GM19438 (cell line): Measurements from ENCODE around the gene POC1A.

ENCODE experiments used
- ATAC-seq: cut with Tn5 transposase; IDR thresholded peaks from one replicate; pipeline ENCODE4 v1.9.1; 2021; ENCODE audit warnings: low read depth; ENCODE audit not compliant: unreplicated experiment

POC1A gene

DNA sequence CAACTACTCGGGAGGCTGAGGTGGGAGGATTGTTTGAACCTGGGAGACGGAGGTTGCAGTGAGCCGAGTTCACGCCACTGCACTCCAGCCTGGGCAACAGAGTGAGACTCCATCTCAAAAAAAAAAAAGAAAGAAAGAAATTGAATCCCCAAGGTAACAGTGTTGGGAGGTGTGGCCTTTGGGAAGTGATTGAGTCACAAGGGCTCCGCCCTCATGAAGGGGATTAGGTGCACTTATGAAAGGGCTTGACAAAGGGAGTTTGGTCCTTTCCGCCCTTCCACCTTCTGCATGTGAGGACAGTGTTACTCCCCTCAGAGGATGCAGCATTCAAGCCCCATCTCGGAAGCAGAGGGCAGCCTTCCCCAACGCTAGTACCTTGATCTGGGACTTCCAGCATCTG, 21.3 kb downstream of the POC1A start:
- no peak for ATAC-seq

DNA sequence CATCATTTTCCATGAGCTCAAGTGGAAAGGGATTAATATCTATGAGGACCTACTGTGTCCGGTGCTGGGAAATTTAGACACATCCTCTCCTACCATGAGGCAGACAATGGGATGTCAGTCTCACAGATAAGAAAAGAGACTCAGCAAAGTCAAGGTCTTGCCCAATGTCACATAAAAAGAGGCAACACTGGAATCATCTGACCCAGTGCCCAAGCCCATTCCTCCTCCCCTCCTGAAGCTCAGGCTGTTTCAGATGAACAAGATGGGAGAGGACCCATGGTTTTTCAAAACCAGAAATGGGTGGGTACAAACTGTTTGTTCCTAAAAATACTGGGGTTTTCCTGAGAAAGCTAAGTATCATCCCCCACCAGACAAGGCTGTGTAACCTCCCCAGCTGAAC, 22.2 kb downstream of the POC1A start:
- ATAC-seq = no peak

DNA sequence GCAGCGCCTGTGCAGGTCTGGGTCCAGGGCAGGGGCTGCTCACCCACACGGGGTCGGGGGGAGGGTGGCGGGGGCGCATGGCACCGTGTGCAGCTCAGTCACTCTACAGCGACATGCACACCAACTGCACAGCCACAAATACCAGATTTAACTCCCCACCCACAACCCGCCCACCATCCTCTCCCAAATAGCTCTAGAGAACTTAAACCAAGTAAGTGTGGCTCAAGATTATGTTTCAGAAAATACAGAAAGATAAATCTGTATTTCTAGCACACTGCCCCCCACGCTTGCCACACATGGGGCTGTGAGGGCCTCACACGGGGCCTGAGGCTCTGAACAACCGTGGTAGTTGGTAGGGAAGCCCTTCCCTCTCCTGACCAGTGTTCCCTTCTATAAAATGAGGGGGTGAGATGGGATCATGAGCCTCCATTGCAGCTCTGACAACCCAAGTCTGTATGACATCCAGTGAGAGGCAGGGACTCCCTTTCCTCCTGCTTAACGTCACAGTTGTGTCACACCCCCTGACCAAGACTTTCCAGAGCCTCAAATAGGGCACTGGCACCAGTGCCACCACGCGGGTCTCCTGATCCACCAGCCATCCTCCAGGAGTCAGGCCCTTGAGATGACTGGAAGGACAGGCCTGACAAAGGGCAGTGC, 23.1 kb downstream of the POC1A start:
- ATAC-seq = no peak

DNA sequence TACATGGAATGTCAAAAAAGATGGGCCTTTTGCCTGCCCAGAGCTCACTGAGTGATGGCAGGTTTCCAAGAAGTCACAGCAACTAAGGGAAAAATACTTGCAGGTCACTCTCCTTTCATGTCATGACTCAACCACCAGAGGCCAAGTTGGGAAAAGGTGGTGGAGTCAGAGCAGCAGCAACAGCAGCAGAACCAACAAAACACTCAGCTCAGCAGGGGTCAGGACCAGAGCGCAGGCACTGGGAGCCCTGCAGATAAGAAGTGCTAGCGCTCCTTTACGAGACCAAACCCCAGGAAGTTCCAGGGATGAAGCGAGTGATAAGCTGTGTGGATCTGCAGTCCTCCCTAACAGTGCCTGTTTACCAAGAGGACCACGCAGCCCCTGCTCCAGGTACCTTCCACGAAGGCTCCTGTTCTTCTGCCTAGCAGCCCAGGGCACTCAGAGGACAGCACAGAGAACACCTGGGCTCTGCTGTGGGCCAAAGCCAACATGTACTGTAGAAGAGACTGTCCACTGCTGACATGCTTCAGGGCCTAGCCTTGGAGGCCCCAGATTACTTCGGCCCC, 26.0 kb downstream of the POC1A start:
- no peak for ATAC-seq

DNA sequence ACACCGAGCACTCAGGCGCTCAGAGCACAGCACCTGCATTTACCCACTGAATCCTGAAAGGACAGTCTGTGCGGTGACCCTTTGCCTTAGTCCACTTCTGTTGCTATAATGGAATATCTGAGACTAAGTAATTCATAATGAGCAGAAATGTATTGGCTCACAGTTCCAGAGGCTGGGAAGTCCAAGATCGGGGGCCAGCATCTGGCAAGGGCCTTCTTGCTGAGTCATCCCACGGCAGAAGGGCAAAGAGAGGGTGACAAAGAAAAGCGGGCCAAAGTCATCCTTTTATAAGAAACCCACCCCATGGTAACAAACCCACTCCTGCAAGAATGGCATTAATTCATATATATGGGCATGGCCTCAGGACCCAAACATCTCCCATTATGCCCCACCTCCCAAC, 27.7 kb downstream of the POC1A start:
- ATAC-seq = no peak

DNA sequence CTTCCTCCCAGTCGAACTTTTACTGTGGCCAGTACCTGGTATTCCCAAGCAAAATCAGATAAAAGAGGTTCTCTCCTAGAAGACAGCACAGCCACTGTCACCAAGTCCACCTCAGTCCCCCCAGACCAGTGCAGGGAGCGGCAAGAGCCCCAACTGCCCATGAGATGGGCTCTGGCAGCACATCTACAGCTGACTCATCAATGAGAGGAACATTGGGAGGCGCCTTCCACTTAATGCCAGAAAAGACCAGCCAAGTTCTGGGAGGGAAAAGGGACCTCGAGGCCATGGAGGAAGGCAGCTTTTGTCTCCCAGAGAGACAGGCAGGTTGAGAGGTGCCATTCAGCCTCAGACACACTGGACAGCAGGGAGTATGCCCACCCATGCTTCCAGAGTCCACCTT, 28.2 kb downstream of the POC1A start:
- ATAC-seq = no peak

DNA sequence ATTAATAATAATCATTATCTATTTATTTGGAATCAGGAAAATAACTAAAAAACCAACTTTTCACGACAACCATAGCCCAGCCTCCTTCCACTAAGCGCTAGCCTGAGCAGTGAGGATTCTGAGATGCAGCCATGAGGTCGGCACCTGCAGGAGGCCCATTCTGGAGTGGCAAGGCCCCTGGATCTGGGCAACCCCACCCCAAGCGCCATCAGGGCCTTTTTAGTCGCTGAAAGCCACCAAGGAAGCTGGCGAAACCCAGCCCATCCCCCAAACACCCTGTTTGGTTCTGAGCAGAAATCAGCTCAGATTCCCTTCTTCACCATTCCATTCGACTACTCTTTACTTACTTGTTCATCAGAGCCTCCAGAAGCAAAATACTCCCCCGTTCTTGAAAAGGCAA, 29.5 kb downstream of the POC1A start:
- ATAC-seq = no peak

DNA sequence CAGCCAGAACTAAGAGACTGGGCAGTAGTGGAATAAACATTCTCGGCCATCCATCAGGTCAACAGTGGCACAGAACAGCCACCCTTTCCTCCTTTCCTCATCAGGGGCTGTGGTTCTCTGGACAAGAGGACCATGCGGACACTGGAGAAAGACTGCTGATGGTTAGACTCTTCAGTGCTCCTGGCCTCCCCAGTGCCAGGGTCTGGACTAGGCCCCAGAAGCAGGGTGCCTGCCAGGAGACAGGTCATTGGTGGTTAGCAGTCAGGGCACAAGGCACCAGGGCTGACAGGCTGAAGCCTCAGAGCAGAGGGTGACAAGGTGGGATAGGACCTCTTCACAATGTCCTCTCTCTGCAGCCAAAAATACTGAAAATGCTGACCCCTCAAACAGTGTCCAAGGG, 30.1 kb downstream of the POC1A start:
- no peak for ATAC-seq

DNA sequence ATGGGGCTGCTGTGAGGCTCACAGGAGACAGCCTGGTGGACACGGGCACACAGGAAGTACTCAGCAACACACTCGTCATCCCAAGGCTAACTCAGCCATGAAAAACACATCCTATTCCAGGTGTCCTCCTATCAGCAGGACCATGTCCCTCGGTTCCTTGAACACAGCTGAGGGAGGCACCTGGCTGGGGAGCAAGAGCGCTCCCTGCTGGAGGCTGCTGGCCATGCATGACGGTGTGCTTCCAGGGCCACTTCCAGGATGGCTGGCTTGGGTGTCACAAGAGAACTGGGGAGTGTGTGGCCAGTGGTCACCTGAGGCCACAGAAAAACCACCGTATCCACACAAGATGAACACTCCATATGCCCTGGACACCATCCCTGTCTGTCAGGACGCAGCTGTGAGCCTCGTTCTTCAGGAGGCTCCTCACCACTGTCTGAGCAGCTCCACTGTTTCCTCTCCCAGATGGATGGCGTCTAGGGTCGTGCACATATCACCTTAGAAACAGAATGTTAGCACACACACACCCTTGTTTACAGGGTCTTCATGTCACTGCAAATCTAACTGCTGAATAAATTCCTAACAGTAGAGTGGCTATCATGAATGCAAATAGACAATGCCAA, 31.0 kb downstream of the POC1A start:
- no peak for ATAC-seq

DNA sequence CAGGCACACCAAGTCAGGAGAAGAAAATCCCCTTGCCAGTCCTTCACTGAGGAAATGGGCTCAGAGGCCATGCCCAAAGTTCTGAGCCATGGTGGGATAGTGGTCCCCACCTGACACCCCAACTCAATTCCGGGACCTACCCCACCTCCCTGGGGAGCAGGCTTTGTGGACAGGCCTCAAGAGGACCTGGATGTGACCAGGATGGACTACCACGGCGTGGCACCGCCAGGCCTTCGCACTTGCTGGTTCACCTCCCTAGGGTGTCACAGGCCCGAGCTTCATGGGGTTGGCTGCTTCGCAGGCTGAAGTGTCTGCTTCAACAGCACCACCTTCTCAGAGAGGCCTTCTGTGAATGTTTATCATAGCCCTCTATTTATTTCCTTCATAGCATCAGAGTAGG, 31.7 kb downstream of the POC1A start:
- ATAC-seq = no peak

DNA sequence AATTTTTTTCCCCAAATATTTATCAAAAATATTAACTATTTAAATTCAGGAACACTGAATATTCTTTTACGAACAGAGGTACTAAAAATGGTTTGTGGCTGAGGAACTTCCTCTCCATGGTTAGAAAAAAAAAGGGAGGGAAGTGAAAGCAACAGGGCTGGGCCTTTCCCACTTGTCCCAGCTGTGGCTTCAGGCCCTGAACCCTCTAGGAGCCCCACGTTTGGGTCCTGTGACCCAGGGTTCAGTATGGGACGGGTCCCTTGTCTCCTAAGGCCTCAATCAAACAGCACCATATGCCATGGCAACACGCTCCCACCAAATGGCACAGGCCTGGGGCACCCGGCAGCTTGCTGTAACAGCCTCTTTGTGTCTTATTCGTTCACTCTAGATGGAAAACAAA, 32.4 kb downstream of the POC1A start:
- no peak for ATAC-seq

DNA sequence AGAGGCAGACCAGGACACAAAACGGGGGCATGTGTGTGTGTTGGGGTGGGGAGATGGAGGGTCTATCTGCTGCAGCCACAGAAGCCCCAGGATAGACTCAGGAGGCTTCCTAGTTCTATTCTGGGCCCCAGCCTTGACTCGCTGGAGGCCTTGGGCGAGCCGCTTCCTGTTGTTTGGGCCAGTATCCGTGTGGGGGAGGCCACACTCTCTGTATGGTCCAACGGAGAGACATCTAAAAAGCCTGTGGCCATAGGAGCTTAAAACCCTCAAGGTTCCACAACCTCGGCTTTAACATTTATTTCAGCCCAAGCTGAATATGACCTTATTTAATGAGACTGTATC, 32.8 kb downstream of the POC1A start:
- peak; percentile 61 for ATAC-seq

DNA sequence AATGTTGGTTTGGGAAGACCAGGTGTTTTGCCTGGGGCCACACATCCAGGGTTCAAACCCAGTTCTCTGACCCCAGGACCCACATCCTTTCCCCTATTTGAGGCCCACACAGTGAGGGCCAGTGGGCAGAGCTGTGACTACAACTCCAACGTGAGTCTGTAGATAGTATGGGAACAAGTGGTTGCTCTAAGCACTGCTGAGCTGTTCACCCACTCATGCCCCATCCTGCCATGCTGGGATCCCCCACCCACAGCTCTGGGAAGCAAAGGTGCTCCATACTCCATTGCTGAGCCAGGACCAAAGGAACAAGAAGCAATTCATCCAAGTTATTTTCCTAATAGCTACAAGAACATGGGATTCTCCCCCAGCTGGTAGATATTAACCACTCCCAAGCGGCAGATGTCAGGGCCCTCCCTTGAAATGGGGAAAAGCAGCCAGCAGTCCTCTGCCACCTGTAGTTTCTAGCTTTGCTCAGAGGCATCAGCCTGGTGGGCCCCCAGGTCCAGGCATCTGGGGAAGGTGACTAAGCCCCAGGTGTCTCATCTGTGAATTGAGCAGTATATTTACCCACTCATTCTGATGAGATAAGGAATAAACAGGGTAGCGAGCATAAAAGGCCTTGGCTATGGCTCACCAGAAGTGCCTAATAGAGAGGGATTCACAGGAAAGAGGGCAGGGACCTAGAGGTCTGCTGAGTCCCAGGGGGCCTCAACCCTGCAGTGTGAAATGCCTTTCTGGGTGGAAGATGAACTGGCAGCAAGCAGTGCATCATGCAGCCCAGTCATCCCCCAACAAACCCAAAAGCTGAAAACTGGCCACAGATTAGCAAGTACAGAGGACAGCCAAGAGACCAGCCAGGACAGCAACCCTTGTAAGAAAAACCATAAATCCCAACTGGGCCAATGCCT, 33.4 kb downstream of the POC1A start:
- peak; percentile 24 for ATAC-seq

DNA sequence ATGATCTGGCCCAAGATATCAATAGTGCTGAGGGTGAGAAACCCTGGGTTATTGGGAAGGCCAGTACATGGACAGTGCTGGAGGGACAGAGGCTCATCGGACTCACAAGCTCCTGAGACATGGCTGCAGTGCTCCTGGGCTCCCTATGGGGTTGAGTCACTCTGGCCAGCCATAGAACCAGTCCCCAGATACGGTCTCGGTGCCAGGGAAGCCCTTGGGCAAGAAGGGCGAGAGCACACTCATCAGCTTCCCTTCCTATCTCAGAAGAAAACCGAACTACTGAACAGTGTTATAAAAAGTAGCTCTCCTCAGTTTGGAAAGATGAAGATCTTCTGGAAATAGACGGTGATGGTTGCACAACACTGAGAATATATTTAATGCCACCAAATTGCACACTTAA, 34.4 kb downstream of the POC1A start:
- no peak for ATAC-seq

DNA sequence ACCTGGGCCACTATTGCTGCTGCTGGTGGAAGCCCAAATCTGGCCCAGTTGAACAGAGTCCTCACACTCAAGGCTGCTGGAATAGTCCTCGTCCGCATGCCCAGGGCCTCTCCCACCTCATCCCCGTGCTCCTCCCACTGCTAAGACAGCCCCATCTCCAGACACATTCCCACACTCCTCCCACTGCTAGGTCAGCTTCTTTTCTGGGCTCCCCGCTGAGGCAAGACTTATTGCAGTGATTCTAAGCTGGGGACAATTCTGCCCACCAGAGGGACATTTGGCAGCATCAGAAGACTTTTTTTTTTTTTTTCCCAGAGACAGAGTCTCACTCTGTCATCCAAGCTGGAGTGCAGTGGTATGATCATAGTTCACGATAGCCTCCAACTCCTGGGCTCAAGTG, 35.1 kb downstream of the POC1A start:
- no peak for ATAC-seq

DNA sequence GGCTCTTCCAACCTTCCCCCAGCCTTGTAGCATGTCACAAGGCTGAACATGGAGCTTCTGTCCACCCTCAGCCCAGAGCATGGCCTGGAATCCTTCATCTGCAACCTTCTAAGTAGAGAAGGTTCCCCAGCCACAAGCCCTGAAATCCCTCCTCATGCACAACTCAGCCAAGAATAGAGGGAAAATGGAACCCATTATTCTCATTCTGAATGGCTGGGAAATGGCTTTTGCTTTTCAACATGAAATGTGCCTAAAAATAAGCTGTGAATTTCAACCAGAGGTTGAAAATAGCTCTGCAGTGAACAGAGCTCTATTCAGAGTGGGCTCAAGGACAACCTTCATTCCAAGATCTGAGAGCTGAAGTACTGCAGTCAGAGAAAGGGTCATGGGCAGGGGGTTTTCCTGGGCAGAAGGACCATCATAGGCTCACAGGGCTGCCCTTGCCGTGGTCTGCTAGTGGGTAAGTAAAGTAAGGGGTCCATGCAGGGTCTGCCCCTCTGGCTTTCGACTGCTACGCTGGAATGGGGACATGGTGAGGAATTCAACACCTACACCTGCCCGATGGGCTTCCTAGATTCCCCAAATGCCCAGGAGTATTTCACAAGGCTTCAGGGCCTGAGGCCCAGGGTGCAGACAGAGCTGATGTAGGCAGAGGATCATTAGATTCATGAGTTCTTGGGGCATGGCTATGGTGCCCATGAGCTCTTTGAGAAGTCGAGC, 35.9 kb downstream of the POC1A start:
- ATAC-seq = no peak

DNA sequence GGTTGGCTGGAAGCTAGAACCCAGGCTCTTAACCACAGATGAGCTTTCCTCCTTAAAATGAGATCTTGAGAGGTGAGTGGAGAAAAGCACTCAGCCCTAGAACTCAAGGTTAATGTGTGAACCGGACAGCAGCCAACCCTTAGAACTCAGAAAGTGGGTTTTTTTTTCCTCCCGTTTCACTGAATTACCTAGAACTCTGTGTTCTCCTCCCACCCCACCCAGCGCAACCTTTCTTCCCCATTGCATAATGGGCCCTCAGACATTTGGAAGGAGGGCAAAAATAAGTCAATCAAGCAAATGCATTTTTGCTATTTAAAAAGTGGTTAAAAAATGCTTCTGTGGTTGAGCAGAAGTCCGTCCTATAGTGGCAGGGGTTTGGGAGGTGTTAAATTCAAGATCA, 36.7 kb downstream of the POC1A start:
- ATAC-seq = no peak

DNA sequence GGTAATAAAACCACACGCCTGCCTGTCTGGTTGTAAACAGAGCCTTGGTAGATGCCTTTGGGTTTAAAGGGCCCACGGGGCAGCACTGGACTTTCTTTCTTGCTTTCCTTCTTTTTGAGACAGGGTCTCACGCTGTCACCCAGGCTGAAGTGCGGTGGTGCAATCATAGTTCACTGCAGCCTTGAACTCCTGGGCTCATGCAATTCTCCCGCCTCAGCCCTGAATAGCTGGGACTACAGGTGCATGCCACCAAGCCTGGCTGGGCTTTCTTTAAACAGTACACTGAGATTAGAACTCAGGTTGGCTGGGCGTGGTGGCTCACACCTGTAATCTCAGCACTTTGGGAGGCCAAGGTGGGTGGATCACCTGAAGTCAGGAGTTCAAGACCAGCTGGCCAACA, 42.2 kb downstream of the POC1A start:
- ATAC-seq = no peak

DNA sequence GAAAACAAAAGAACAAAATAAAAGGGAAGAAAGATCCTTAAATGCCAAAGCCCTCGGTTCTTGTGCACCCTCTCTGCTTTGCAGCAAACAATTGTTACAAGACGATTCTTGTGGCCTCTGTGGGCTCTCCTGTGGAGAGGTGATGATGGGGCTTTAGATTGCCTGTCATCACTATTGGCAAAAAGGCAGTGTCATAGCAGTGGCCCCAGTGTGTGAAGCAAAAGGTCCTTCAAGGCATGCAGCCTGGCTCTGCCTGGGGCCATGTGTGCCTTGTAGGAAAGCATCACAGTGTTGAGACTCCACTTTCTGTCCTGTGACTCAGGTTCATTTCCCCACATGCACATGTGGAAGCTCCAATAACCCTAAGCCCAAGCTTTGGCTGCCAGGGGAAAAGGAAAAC, 43.7 kb downstream of the POC1A start:
- ATAC-seq = no peak

DNA sequence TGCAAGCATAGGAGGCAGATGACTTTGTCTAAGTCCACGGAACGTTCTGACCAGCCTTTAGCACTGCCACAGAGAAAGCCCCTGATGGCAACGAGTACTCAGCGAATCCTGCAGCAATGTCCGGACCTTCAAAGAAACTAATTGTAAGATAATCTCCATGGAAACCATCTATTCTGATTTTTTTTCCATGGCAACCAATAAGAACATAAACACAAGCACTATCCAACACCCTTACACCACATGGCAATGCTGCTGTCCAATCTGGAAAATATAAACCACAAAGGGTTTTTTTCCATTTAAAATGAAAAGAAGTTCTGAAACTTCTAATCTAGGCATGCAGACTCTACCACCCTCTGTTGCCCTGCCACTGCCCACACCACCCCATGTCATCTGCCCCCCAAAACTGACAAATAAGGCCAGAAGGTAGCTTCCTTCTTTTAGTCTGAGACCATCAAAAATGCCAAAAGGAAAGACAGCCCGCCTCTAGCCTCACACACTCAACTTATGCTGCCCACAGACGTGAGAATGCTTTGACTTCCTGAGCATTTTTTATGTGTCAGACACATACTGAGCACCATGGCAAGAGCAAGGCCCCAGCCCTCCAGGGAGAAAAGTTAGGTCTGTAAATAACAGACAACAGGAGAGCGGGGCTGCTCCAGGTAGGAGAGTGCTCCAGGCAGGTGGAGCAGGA, 44.5 kb downstream of the POC1A start:
- no peak for ATAC-seq
